Measurements from ENCODE around the gene LRP6.

Gene LRP6

DNA sequence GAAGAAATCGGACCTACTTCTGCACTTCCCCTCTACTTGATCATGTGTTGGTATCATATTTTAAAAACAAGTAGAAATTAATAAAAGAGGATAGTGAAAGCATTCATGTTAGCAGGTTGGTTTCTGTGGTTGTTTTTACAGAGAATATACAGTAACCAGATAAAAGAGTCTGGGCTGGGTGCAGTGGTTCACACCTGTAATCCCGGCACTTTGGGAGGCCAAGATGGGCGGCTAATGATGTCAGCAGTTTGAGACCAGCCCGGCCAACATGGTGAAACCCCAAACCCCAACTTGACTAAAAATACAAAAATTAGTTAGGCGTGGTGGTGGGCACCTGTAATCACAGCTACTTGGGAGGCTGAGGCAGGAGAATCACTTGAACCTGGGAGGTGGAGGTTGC, 55.9 kb downstream of the LRP6 start:
- DNase-seq = no peak

DNA sequence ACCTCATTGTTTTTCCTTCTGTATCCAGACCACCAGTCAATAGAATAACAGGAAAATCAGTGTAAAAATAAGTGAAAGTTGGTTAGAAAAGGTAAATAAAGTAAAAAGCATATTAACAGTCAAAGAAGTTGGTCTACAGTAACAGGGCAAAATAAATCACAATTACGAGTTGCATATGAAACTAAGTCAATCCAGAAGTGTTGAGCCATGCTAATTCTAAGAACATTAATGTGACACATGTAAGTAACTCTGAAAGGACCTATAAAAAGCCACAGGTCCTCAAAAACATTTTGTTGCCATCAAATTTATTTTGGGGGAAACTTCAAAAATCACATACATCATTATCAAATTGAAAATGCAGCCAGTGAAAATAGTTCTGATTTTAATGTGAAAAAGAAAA, 56.4 kb downstream of the LRP6 start:
- no peak for DNase-seq

DNA sequence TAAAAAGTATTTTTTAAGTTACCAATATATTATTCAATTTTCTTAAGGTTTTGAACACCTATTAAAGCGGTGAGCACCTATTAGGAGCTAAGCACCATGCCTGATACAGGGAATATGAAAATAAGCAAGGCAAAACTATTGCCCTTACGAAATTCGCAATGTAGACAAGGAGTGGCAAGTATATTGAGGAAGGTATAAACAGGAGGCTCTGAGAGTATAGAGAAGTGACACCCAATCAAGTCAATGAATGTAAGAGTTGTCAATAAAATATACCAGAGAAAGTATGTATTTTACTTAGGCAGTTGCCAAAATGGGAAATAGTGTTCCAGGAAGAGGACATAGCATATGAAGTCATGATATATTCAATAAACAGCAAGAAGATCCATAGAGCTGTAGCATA, 57.2 kb downstream of the LRP6 start:
- DNase-seq = no peak

DNA sequence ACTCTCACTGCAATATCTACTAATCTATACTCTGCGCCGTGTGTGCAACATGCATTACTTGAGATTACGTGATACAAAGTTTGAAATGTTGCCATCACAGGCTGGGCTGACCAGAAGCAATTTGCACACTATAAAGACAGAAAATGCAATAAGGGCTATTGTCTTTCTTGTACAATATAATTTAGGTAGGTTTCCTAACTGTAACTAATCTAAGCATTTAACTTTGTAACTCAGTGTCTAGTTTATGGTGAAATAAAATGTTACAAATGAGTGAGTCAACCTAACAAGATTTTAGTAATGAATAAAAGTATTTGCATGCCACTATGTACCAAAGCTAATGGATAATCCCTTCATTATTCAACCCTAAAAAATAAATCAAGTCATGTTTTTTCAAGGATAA, 57.8 kb downstream of the LRP6 start:
- DNase-seq = no peak

DNA sequence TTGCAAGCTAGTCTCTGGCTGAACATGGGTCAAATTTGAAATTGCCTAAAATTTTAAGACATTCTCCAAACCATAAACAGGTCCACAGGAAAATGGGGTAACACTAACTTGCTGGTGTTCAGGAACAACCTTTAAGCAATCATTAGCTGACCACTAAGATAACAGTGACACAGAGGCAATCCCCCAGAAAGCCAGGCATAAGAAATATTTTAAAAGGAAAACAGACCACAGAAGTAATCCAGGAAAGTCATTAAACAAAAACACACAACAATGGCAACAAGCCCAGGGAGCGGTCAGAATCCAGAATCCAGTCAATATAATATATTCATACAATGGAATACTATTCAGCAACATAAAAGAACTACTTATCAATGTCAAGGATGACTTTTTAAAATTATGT, 59.1 kb downstream of the LRP6 start:
- no peak for DNase-seq

DNA sequence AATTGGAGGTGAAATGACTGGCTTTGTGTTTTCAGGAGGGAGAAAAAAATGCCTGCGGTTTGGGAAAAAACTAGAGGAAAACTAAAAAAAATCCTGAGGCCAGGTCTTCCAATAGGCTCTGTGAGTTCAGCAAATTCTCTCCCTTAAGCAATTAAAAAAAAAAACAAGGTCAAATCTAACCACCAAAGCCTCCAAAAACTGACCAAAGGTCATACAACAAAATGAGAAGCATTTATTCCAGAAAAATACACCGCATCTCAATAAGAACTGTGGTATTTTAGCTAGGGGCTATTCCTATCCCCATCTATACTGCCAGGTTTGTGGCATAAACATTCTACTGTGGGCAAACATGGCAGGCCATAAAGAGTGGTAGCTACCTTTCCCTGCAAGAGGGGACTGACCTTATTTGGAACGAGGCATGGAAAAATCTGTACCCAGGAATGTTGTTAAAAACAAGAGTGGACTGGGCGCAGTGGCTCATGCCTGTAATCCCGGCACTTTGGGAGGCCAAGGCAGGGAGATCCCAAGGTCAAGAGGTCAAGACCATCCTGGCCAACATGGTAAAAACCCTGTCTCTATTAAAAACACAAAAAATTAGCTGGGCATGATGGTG, 60.0 kb downstream of the LRP6 start:
- DNase-seq = no peak

DNA sequence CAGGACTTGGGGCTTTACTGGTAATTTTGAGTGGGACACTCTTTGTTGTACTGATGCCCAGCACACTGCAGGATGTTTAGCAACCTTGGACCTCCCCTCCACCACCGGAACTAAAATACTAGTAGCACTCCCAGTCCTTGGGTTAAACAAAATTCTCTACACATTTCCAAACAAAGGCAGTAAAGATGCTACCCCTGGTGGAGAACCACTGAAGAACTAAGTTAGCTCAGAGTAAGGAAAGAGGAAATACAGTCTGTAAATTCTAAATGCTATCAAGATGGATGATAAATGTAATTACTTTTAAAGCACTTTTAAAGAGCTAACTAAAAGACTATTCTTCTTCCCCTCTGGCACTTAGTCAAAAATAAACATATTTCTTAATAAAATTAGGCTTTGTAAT, 64.1 kb downstream of the LRP6 start:
- no peak for DNase-seq

DNA sequence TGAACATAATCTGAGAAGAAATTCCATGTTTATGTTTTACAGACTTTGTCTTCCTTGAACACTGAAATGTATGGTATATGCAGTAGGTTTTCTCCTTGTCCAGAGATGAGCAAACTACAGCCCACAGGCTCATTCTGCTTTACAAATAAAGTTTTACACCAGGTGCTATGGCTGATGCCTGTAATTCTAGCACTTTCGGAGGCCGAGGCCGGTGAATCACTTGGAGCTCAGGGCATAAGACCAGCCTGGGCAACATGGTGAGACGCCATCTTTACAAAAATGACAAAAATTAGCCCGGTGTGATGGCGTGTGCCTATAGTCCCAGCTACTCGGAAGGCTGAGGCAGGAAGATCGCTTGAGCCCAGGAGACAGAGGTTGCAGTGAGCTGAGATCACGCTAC, 64.7 kb downstream of the LRP6 start:
- DNase-seq = no peak

DNA sequence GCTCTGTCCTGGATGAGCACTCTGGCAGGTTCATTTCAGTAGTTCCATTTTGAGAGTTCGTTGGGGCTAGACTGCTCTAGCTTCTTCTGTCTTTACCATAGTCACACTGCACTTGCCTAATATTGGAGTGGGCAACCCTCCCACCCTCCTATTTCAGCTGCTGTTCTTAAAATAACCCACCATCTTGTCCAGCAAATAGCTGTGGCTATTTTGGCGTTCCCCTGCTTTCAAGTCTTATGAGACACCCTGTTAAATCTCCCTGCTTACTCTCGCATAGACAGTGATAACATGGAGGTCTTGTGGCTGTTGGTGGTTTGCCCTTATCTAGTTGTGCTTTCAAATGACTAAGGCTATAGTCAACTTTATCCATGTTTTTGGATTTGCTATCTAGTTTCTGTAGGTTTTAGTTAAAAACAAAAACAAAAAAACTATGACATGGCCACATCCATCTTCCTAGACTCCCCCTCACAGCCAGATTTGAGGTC, 65.5 kb downstream of the LRP6 start:
- DNase-seq = no peak

DNA sequence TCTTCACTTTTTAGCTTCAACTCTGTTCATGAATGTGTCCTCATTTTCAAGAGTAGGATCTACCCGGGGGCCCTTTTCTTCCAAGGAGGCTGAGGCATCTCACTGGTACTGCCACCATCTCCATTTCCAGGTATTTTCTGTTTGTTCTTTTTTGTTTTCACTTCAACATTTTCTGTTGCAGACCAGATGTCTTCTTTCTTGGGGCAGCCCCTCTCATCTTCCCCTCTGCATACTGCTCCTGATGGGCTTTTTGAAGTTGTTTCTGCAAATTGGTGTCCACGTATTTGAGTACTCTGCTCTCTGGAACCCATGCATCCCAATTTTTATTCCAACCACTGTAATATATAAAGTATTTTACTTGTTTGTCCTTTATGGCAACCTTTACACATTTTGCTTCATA, 66.5 kb downstream of the LRP6 start:
- DNase-seq = no peak

DNA sequence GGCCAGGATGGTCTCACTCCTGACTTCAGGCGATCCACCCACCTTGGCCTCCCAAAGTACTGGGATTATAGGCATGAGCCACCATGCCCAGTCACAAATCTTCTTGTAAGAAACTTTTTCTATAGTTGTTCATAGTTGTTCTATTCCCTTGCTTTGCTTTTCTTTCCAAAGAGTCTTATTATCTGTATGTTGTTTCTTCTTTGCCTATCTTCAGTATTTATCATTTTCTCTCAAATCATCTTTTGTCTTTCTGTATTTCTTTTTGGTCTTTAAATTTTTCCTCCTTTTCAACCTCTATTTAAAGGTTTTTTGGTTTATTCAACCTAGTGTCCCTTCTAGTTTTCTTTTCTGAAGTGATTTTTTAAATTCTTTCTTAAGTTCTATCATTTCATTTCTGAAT, 68.7 kb downstream of the LRP6 start:
- no peak for DNase-seq

DNA sequence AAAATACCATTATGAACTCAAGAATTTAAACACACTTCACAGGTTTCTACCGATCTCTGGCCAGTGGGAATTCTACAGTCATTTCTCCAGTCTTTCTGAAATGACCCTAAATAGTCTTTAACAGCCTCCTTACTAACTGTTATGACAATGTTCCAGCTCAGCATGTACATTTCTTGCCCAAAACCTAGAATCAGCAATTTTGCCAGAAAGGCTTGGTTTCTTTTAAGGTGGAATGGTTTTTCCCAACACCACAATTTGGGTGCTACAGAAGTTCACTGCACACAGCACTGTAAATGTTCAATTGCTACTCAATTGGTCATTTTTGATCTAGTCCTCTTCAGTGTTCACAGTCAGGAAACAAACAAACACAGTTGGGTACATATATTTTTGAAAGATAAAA, 69.7 kb downstream of the LRP6 start:
- no peak for DNase-seq

DNA sequence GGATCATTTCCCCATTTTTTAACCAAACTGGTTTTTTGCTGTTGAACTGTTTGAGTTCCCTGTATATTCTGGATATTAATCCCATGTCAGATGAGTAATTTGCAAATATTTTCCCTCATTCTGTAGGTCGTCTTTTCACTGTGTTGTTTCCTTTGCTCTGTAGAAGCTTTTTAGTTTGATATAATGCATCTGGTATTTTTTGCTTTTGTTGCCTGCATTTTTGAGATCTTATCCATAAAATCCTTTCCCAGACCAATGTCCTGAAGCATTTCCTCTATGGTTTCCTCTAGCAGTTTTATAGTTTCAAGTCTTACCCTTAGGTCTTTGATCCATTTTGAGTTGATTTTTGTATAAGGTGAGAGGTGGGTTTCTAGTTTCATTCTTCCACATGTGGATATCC, 71.3 kb downstream of the LRP6 start:
- DNase-seq = no peak

DNA sequence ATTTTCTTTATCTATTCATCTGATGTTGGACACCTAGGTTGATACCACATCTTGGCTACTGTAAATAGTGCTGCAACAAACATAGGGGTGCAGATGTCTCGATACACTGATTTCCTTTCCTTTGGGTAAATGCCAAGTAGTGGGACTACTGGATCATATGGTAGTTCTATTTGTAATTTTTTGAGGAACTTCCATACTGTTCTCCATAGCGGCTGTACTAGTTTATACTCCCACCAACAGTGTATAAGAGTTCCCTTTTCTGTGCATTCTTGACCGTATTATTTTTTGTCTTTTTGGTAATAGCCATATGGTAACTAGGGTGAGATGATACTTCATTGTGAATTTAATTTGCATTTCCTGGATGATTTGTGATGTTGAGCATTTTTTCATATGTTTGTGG, 71.8 kb downstream of the LRP6 start:
- DNase-seq = no peak

DNA sequence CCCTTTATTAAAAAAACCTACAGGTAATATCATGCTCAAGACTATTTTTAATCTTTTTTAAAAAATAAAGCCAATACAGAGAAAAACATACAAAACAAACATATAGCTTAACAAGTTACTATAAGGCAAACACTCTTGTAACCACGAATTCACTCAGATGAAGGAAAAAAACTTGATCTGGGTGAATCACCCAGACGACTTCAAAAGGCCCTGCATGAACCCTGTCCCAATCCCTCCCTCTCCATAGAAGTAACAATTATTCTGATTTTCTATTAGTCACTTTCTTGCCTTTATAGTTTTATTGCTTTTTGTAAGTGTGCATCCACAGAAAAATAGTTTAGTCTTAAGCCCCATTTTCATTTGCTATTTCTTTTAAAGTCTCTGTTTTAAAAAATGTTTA, 72.6 kb downstream of the LRP6 start:
- no peak for DNase-seq

DNA sequence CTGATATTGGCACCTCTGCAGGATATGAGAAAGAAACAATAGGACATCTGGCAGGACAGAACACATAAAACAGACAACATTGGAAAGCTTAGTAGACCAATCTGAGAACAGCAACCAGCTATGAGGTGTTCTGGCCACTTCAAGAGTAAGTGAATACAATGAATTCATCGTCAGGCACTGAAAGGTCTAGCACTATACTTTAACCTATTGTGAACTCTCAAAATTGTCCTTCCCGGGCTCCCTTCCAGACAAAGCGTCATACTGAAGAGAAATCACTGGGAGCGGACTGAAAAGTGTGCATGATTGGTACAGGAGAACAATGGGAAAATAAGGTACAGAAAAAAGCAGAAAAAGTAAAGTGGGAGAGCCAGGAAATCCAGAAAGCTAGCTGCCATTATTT, 75.8 kb downstream of the LRP6 start:
- no peak for DNase-seq

DNA sequence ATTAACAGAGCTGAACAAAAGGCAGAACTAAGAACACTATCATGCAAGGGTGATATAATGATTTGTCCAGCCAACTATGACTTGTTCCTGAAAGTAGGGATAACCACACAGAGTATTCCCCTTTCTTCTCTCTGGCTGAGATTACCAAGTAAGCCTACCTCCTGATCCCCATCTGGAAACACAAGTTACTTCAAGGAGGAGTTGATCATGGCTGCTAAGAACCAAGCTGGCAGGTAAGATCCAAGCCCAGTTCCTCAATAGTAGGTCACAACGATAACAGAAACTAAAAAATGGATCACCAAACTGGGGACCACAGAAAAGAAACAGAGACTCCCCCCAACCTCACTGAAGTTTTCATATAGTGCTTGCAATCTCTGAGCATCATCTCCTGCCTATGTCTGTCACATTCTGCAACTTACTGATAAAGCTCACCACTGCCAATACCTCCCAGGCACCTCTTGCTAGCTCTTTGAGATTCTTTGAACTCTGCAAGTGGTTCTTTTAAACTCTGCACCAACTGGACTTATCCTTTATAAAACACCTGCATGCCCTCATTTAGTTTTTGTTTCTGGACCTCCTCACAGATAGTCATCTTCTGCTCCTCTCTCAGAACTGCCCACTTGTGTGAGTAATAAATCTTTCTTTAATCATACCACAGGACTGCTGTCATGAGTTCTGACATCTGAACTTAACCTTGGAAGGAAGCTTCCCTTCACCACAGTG, 76.6 kb downstream of the LRP6 start:
- no peak for DNase-seq

DNA sequence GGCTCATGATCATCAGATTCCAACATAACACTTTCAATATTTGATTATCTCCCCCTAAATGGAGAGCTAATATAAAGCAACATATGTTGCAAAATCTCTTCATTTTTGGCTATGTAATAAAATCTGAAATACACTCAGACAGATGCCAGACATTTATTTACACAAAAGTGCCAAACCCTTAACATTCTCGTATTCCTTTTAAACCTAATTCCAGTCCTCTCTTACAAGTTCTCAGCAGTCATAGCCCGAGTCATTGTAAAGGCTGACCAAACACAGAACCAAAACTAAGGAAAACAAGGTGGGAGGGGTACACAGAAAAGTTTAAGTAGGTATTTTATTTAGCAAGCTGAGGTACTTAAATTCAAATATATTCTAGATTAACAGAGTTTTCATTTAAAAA, 81.4 kb downstream of the LRP6 start:
- DNase-seq = no peak

DNA sequence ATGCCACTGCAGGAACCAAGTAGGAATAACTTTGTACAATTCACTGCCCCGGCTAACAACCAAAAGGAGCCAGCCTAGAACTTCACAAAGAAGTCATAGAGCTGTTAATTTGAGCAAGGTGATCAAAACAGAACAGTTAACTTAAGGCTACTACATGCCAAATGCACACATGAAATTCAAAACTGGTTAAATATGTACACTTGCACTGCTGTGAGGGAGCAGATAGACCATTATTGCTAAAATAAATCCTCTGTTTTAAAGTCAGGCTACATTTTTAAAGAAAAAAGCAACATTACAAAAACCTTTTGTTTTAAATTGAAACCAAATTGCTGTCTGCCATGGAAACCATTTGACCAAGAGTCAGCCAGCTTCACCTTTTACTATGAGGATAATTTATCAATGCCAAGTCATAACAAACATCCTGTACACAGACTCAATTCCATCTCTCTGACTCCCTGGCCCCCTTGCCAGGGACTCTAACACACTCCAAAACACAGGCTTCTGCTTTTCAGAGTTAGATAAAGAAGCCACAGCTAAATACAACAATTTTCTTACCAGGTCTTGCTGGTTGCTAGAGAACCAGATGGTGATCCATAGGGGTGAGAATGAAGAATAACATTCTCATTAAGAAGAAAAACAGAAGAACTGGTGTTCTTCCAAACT, 84.0 kb downstream of the LRP6 start:
- DNase-seq = no peak

DNA sequence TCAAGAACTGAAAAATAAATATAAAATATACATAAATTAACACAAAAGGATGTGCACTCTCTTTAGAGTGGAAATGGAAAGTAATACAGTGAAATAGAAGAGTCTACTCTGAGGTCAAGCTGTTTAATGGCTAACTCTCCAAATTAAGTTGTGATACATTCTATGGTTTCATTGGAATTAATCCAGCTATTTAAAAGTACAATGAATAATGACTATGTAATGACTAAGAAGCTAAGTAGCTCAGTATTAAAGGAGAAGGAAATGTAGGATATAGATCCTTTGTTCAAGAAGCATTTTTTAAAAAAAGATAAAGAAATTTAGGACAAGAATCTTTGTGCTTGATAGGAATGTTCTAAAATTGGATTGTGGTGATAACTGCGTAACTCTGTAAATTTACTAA, 85.3 kb downstream of the LRP6 start:
- DNase-seq = no peak

DNA sequence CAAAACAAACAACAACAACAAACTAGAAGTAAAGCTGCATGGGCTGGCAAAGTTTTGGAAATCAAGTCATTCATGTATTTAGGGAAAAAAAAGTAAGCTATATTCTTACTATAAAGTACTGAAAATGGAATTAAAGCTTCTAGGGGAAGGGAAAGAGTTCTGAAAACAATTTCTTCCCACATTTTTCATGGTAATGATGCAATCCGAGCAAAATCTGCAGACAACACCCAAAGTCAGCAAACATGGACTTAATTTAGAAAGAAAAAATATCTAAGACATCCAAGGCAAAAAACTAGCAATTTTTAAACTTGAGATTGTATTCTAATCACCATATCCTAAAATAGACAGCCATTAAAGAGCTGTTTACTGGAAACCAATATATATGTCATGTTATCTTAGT, 86.3 kb downstream of the LRP6 start:
- no peak for DNase-seq

DNA sequence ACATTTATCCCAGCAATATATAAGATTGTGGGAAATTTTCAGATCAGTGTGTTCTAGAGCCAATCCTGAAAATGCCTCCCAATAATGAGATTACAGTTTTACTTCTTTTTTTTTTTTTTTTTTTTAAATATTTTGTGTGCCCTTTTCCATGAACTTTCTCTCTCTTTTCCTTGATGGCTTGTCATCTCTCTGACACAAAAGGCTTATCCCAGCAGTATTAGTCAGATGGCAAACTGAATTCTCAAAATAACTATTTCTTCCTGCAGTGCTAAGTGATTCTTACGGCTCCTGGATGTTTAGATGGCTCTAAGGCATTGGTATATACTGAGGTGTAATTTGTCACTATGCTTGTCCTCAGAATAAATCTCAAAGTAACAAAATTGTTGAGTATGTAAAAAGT, 86.7 kb downstream of the LRP6 start:
- no peak for DNase-seq

DNA sequence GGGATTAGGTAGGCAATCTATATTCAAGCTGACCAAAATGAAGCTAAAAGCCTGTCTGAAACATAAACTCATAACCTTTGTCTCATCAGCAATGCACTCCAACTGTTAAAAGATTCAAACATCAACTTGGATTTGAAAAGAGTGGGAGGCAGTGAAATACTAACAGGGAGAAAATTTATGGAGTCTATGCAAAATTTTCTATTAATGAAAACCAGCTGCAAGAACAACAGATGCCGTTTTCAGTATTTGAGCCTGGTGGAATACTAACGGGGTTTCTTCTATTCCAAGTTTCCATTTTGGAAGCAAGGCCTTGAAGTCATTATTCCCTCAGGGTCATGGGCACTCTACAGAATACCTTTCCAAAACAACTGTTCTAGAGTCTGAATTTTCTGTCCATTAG, 88.3 kb downstream of the LRP6 start:
- DNase-seq = no peak

DNA sequence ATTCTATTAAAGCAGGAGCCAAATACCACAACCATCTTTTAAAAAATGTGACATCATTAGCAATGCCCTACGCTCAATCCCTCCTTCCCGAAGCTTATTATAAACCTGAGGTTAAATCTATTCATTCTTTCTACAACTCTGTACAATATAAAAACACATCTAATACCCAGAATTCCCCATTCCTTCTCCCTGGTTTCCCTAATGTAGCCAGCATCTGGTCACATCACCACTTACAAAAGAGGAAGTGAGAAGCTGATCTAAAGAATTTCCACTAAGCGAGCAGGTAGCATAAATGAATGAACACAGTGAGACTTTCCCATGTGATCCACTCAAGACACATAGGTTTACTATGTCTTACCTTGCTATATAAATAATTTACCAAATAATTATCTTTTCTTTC, 90.4 kb downstream of the LRP6 start:
- DNase-seq = no peak

Measured in cerebellar nuclear complex (tissue), 1 donor.